AG04450 (cell line): ENCODE results near the gene PQBP1. TPM values are rescaled to one million over a fixed set of nuclear protein-coding genes. Genes with fewer than 3 reads are reported as not detected.

Source experiments
- CTCF ChIA-PET: fragments of 300-600, 350-600 bp; formaldehyde crosslinking; extraction: SDS; loops from one replicate; lab custom pipeline; 2022; ENCODE audit warnings: antibody characterized with exemption, inconsistent platforms; lab: Charles Lee
- POLR2A ChIA-PET: fragments of 350-600 bp; formaldehyde crosslinking; extraction: SDS; loops from one replicate; lab custom pipeline; 2021; ENCODE audit warnings: antibody characterized with exemption, inconsistent platforms; lab: Yijun Ruan, JAX
- DNase-seq: peaks from one replicate; pipeline ENCODE4 v3.0.0-alpha.2; 2011; ENCODE audit warnings: low read depth, low spot score
- H3K27ac ChIP-seq: one replicate; pipeline ENCODE4 v1.5.1; 2012; ENCODE audit warnings: low read depth, low read length, control low read depth
- H3K27me3 ChIP-seq: one replicate; pipeline ENCODE4 v1.6.0; 2012; ENCODE audit warnings: low read length; ENCODE audit not compliant: control insufficient read depth, insufficient read depth
- H3K4me3 ChIP-seq: 2 replicates; pipeline ENCODE4 v1.5.1; 2011; ENCODE audit warnings: mild to moderate bottlenecking, low read depth, low read length, control low read depth
- H3K9me3 ChIP-seq: 2 replicates; pipeline ENCODE4 v1.5.1; 2012; ENCODE audit warnings: low read length; ENCODE audit not compliant: control insufficient read depth, insufficient read depth
- polyA plus RNA-seq: library from polyadenylated mRNA; depleted of rRNA; stranded (reverse); fragments of >200 nt; gene quantifications from 2 replicates; pipeline ENCODE4 v1.2.3, GENCODE V29; 2011
- TF ChIP-seq, protein P1 (sequence below): IDR thresholded peaks from 2 replicates; pipeline ENCODE4 v1.5.1; 2011; ENCODE audit warnings: low read depth, low read length, control low read depth, inconsistent platforms

PQBP1 gene
- polyA plus RNA-seq, 1 experiment: 49.5 TPM

- DNase-seq: no peak
- TF ChIP-seq, protein P1, sequence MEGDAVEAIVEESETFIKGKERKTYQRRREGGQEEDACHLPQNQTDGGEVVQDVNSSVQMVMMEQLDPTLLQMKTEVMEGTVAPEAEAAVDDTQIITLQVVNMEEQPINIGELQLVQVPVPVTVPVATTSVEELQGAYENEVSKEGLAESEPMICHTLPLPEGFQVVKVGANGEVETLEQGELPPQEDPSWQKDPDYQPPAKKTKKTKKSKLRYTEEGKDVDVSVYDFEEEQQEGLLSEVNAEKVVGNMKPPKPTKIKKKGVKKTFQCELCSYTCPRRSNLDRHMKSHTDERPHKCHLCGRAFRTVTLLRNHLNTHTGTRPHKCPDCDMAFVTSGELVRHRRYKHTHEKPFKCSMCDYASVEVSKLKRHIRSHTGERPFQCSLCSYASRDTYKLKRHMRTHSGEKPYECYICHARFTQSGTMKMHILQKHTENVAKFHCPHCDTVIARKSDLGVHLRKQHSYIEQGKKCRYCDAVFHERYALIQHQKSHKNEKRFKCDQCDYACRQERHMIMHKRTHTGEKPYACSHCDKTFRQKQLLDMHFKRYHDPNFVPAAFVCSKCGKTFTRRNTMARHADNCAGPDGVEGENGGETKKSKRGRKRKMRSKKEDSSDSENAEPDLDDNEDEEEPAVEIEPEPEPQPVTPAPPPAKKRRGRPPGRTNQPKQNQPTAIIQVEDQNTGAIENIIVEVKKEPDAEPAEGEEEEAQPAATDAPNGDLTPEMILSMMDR: no peak
Observed at GRCh38 chrX:48901069-48901468, 3.3 kb downstream of the PQBP1 start.

GRCh38 chrX:48902135-48902534 is 4.4 kb downstream of the PQBP1 start:
- CTCF ChIA-PET: no interaction called here
- Histone ChIP-seq H3K27me3 (no peaks in the 10 kb centered on the region), H3K27ac (no peak overlapping the region), H3K4me3 (no peak overlapping the region), H3K9me3 (no peaks in the 10 kb centered on the region; the same call in 1 of the 2 replicates)
- no peak for DNase-seq
- TF ChIP-seq, protein P1: no peak
- POLR2A ChIA-PET: no interaction called here

More at GRCh38 chrX:48901069-48901468, 3.3 kb downstream of the PQBP1 start:
- no peak overlapping the region for H3K4me3 ChIP-seq
- H3K9me3 ChIP-seq: no peaks in the 10 kb centered on the region; the same call in 1 of the 2 replicates
- POLR2A ChIA-PET: no interaction called here
- CTCF ChIA-PET: interaction anchor here (1.0 kb wide), 1 partner anchor 9 kb away, joined by 4 read pairs; no protein-coding TSS in a partner anchor
- H3K27me3 ChIP-seq: no peaks in the 10 kb centered on the region
- no peak overlapping the region for H3K27ac ChIP-seq

- Histone ChIP-seq H3K9me3 (no peaks in the 10 kb centered on the region), H3K27me3 (no peaks in the 10 kb centered on the region), H3K27ac (no peak overlapping the region), H3K4me3 (no peak overlapping the region)
- DNase-seq: no peak
- POLR2A ChIA-PET: no interaction called here
- TF ChIP-seq, protein P1: no peak
- CTCF ChIA-PET: interaction anchor here (1.0 kb wide), 1 partner anchor 11 kb away, joined by 4 read pairs; no protein-coding TSS in a partner anchor
Observed at GRCh38 chrX:48902776-48903175, 5.0 kb downstream of the PQBP1 start.

GRCh38 chrX:48903290-48903689 is 5.6 kb downstream of the PQBP1 start:
- CTCF ChIA-PET: interaction anchor here (1.0 kb wide), 1 partner anchor 12 kb away, joined by 4 read pairs; no protein-coding TSS in a partner anchor
- POLR2A ChIA-PET: no interaction called here

DNA sequence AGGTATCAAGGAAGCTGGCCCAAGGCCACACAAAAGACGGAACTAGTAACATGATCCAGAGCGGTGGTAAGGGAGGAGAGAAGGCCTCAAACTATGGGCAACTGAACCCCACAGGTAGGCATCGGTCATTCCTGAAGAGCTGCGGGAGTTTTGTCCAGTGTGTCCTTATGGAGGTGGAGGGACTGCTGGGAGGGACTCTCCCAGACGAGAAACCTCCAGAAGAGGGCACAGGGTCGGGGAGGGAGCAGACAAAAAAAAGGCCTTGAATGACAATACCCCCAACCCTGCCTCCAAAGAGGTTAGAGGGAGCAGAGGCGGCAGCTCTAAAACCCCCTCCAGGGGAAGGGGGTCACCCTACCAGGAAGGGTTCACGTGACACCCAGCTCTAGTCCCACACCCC is 6.5 kb downstream of the PQBP1 start:
- Histone ChIP-seq H3K9me3 (no peaks in the 10 kb centered on the region), H3K27ac (no peak overlapping the region), H3K27me3 (no peaks in the 10 kb centered on the region), H3K4me3 (no peak overlapping the region)
- CTCF ChIA-PET: no interaction called here
- POLR2A ChIA-PET: no interaction called here
- DNase-seq: no peak
- TF ChIP-seq, protein P1: no peak

More at GRCh38 chrX:48903290-48903689, 5.6 kb downstream of the PQBP1 start:
- H3K27ac ChIP-seq: no peak overlapping the region
- H3K4me3 ChIP-seq: no peak overlapping the region
- H3K9me3 ChIP-seq: no peaks in the 10 kb centered on the region
- TF ChIP-seq, protein P1: no peak
- H3K27me3 ChIP-seq: no peaks in the 10 kb centered on the region
- no peak for DNase-seq
